Endothelial cell of umbilical vein (primary cell): ENCODE data around the gene LTBP2. TPM values are rescaled to one million over a fixed set of nuclear protein-coding genes. Genes with fewer than 3 reads are reported as not detected.
A peak's percentile ranks its signal among the peaks of the same experiment; 100 is the strongest.

ENCODE experiments used
- BruUV-seq: library from RNA; stranded (reverse); fragments of 400-500 nt; replicated peaks from 2 replicates; lab custom pipeline; 2021; lab: Mats Ljungman, UMichigan
- CTCF ChIA-PET: fragments of 300-600, 350-600 bp; sonication (Branson Sonifier 250); formaldehyde crosslinking; loops from one replicate; lab custom pipeline; 2021; ENCODE audit warnings: antibody characterized with exemption, inconsistent platforms; lab: Charles Lee
- POLR2A ChIA-PET: fragments of 300-600, 350-600 bp; sonication (Branson Sonifier 250); formaldehyde crosslinking; loops from one replicate; lab custom pipeline; 2021; ENCODE audit warnings: antibody characterized with exemption, inconsistent platforms; lab: Charles Lee
- DNase-seq: peaks from one replicate; pipeline ENCODE4 v3.0.0-alpha.2; 2011; ENCODE audit warnings: low read depth, low spot score
- FAIRE-seq: peaks from 2 replicates; lab custom pipeline; 2011; peaks lifted over from hg19 to GRCh38; lab: Jason Lieb, UNC
- H2AFZ ChIP-seq: 2 replicates; pipeline ENCODE4 v1.6.0; 2012; ENCODE audit warnings: low read depth, low read length, control low read depth, inconsistent platforms
- H3K27ac ChIP-seq: 2 replicates; pipeline ENCODE4 v1.5.1; 2011; ENCODE audit warnings: low read depth, mild to moderate bottlenecking, control low read depth, low read length, moderate library complexity; ENCODE audit not compliant: insufficient read depth
- H3K27me3 ChIP-seq, 2 experiments: 2 replicates each; pipeline versions ENCODE4 v1.6.0 to v1.6.1; 2011; ENCODE audit warnings: low read length in 2 of 2, mixed read lengths in 1 of 2; ENCODE audit not compliant: control insufficient read depth in 2 of 2, insufficient read depth in 2 of 2
- H3K36me3 ChIP-seq, 2 experiments: 2 replicates in 1 of 2; 3 replicates in 1 of 2; pipeline ENCODE4 v1.5.1; 2011; ENCODE audit warnings: low read length in 2 of 2, mild to moderate bottlenecking in 1 of 2, moderate library complexity in 1 of 2; ENCODE audit not compliant: control insufficient read depth in 2 of 2, insufficient read depth in 2 of 2; ENCODE audit errors: extremely low read depth in 1 of 2
- H3K4me1 ChIP-seq: 3 replicates; pipeline ENCODE4 v1.5.1; 2011; ENCODE audit warnings: mild to moderate bottlenecking, low read length; ENCODE audit not compliant: control insufficient read depth, insufficient read depth; ENCODE audit errors: extremely low read depth
- H3K4me2 ChIP-seq: 2 replicates; pipeline ENCODE4 v1.6.1; 2011; ENCODE audit warnings: low read length, control low read depth, mixed read lengths; ENCODE audit not compliant: insufficient read depth
- H3K4me3 ChIP-seq, 3 experiments: fragments of 200-600 bp in 1 of 3; sonication (generic), shearing (Covaris generic) in 1 of 3; replicated peaks in 1 of 3; 2 replicates each; pipeline ENCODE4 v1.5.1; 2011 to 2016; ENCODE audit warnings: control low read depth in 3 of 3, low read length in 3 of 3, mild to moderate bottlenecking in 2 of 3, inconsistent platforms in 1 of 3, low read depth in 1 of 3, moderate library complexity in 1 of 3; ENCODE audit not compliant: insufficient read depth in 1 of 3
- H3K79me2 ChIP-seq: 2 replicates; pipeline ENCODE4 v1.6.0; 2012; ENCODE audit warnings: low read length, inconsistent platforms; ENCODE audit not compliant: control insufficient read depth, insufficient read depth
- H3K9ac ChIP-seq: replicated peaks from 2 replicates; pipeline ENCODE3; 2011; ENCODE audit warnings: low read length, control low read depth; ENCODE audit not compliant: insufficient read depth; ENCODE audit errors: extremely low read depth
- H3K9me1 ChIP-seq: replicated peaks from 3 replicates; pipeline ENCODE4 v1.6.0; 2011; ENCODE audit warnings: mild to moderate bottlenecking, low read length; ENCODE audit not compliant: control insufficient read depth, insufficient read depth; ENCODE audit errors: extremely low read depth
- H3K9me3 ChIP-seq: replicated peaks from 2 replicates; pipeline ENCODE4 v1.5.1; 2012; ENCODE audit warnings: low read length, inconsistent platforms; ENCODE audit not compliant: control insufficient read depth, insufficient read depth
- H4K20me1 ChIP-seq: replicated peaks from 2 replicates; pipeline ENCODE3; 2011; ENCODE audit warnings: mild to moderate bottlenecking, low read length; ENCODE audit not compliant: control insufficient read depth, insufficient read depth; ENCODE audit errors: extremely low read depth
- CTCF ChIP-seq, 2 donors: IDR thresholded peaks; 1 replicate in 1 of 2; 2 replicates in 1 of 2; pipeline ENCODE4 v1.5.1; 2011; ENCODE audit warnings: low read length in 2 of 2, mild to moderate bottlenecking in 2 of 2, moderate library complexity in 2 of 2, control low read depth in 1 of 2, inconsistent platforms in 1 of 2, low read depth in 1 of 2; ENCODE audit not compliant: insufficient read depth in 1 of 2; ENCODE audit errors: extremely low read depth in 1 of 2
- JUN ChIP-seq: IDR thresholded peaks from 2 replicates; pipeline ENCODE4 v1.6.1; 2011; ENCODE audit warnings: borderline replicate concordance, low read depth; ENCODE audit not compliant: insufficient read length, insufficient read depth
- dilution Hi-C: fragments of 300-500 bp; cut with MboI; formaldehyde crosslinking; loops from one replicate; pipeline ENCODE4 v1.15.0; 2019; ENCODE audit warnings: low sequenced_read_pairs; ENCODE audit not compliant: extremely low pct_ligation_motif_present
- intact Hi-C: fragments of 100-400 bp; cut with micrococcal nuclease; formaldehyde crosslinking; loops from one replicate; pipeline ENCODE4 v1.10.0; 2022
- polyA plus RNA-seq, 4 experiments: library from polyadenylated mRNA; depleted of rRNA in 3 of 4; stranded (reverse) in 3 of 4; unstranded in 1 of 4; fragments of >200 nt; gene quantifications; 2 replicates each; pipeline versions ENCODE4 v1.2.1 to v1.2.3, GENCODE V29; 2011 to 2012; ENCODE audit warnings: missing spikeins in 1 of 4
- total RNA-seq: library from RNA; stranded (reverse); gene quantifications from 2 replicates; pipeline ENCODE4 v1.2.3, GENCODE V29; 2021

Gene LTBP2
- total and polyA plus RNA-seq, 2 donors (not counting 3 experiments of a cell fraction or from before 2014, with no cell fraction given) = 209 to 268 TPM

DNA sequence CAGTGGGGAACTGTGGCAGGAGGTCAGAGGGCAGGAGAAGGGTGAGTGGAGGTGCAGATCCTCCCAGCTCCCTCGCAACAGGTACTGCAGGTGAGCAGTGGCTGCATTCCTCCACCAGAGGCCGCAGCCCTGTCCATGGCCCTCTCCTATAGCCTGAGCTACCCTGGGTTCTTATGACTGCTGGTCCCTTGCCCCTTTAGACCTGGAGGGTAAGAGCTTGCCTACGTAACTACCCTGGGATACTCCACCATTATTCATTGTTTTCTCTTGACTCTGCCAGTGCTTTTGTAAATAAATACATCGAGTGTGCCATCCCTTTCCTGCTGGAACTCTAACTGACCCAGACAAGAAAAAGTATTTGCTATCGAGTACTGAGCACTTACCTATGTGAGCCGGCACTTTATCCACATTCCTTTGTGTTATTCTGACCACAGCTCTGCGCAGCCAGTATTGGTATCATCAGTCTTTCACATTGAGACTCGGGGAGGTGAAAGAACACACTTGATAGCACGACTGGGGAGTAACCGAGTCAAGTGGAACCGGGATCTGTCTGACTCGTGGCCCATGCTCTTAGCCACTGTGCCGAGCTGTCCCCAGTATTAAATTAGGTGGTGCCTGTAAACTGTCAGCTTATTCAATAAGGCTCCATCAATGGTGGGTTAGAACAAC lies 38.5 kb downstream of the LTBP2 start:
- BruUV-seq = no TSS peak
- intact Hi-C loops (loop anchor here (5.0 kb wide), 1 partner anchor 81 kb away; the partner anchor contains the start of genes ISCA2 and NPC2), dilution Hi-C loops (no loop called here)
- no peak overlapping the region for H3K4me3 ChIP-seq
- H4K20me1 ChIP-seq = no peaks in the 10 kb centered on the region
- peaks cover 59% of the 10 kb centered on the region for H3K4me1 ChIP-seq
- H3K9me1 ChIP-seq = no peaks in the 10 kb centered on the region
- H3K4me2 ChIP-seq = peak overlapping the region; percentile 37
- peak overlapping the region; percentile 92 for H3K27ac ChIP-seq
- ChIA-PET POLR2A (no interaction called here), CTCF (interaction anchor here (0.6 to 2.2 kb wide), 4 partner anchors 35 to 231 kb away, joined by 3 to 11 read pairs (median 4); partner anchors contain the start of gene LTBP2)
- H3K36me3 ChIP-seq = peaks cover 2 to 3% of the 10 kb centered on the region in 2 experiments
- H2AFZ ChIP-seq = no peak overlapping the region
- no peaks in the 10 kb centered on the region for H3K27me3 ChIP-seq
- FAIRE-seq (peak; percentile 47), DNase-seq (peak; percentile 20)
- TF ChIP-seq CTCF (IDR thresholded peaks at IDR 0.05; ENCODE audit: extremely low read depth in 1 of 2, insufficient read depth in 1 of 2, low read depth in 1 of 2, low read length in 2 of 2) (no peak), JUN (no peak)
- peaks cover 84% of the 10 kb centered on the region for H3K79me2 ChIP-seq
- peak overlapping the region; percentile 50 for H3K9ac ChIP-seq
- H3K9me3 ChIP-seq = no peaks in the 10 kb centered on the region
